UCSD-AML1 (cell line): Measurements from ENCODE around the gene PIEZO1.

Experiments
- DNase-seq: peaks from one replicate; lab custom pipeline; 2025; ENCODE audit not compliant: unreplicated experiment; lab: John Stamatoyannopoulos, UW

Gene PIEZO1

DNA sequence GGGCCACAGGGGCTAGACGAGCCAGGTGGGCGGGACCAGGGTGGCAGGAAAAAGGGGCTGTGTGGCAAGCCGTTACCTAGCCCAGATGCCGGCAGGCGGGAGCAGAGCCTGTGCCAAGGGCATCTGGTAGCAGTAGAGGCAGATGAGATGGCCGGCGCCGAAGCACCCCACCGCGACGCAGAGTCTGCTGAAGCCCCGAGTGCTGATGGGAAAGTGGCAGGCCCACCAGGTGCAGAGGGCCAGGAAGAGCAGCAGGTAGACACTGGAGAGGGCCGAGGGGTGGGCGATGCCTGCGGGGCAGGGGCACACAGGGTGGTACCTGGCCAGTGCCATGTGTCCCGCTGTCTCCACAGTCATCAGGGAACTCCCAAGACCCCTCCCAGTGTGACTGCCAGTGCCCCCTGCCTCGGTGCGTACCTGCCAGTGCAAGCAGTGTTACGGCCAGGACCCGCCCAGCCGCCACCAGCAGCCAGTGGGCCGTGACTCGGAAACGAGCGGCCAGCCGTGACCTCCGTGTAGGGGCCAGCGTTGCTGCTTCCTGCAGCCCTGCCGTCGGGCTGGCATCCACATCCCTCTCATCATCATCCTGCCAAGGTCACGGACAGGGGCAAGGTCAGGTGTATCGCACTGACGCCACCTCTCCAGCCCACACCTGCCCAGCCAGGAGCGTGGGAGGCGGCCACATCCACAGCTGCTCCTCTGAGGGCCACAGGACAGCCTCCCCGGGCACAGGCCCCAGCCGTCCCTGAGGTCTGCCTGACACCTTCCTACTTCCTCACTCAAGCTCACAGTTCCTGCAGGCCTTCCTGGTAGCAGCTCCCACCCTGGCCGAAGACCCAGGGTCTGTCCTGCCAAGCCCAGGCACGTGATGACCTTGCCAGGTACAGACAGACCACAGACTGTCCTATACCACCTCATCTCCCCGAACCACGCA lies 46.6 kb downstream of the PIEZO1 start:
- DNase-seq = no peak

- peak; percentile 71 for DNase-seq
Measured at GRCh38 chr16:88737298-88738150, 47.5 kb downstream of the PIEZO1 start.

DNA sequence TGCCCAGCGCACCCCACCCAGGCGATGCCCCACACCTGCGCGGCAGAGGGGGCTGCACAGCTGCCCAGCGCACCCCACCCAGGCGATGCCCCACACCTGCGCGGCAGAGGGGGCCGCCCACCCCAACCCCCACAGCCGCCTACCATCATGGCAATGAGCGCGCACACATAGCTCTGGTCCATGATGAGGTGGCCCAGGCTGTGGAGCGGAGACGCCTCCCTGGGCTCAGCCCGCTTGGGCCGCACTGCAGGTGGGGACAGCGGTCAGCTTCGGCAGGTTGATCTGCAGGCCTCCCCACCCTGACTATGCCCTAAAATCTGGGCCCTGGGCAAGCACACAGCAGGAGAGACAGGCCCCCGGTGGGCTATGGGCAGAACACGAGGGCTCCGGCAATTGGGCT lies 48.5 kb downstream of the PIEZO1 start:
- no peak for DNase-seq

- DNase-seq = no peak
Measured at GRCh38 chr16:88736088-88736487, 48.9 kb downstream of the PIEZO1 start.

- DNase-seq = no peak
Measured at GRCh38 chr16:88735616-88736015, 49.4 kb downstream of the PIEZO1 start.

DNA sequence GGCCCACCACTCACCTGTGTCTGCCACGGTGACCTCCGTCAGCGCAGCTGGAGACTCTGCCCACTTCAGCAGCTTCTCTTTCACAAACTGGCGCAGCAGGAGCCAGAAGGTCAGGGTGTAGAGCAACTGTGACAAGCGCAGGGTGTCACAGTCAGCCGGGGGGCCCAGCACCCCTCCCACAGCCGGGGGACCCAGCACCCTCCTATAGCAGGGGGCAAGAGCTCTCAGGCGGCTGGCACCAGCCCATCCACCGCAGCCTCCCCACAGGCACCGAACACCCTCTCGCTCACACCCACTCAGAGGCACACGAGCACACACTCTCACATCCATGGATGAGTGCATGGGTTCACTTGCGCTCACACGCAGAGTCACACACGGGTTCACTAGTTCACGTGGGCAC lies 49.9 kb downstream of the PIEZO1 start:
- no peak for DNase-seq

DNA sequence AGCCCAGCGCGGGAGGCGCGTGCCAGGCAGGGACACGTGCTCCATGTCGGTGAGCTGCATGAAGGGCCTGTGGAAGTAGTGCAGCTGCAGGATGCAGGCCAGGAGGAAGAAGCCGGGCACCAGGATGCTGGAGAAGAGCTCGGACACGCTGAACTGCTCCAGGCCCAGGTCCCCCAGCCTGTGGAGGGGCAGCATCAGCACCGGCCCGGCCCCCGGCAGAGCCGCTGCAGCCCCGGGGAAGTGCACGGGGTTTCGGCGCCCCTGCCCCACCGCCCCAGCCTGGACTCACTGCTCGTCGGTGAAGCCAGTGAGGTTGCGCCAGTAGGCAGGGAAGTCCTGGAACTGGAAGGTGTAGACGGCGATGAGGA lies 50.7 kb downstream of the PIEZO1 start:
- DNase-seq = no peak

GRCh38 chr16:88733630-88734360 lies 51.2 kb downstream of the PIEZO1 start:
- no peak for DNase-seq

- no peak for DNase-seq
Measured at GRCh38 chr16:88732961-88733294, 52.1 kb downstream of the PIEZO1 start.

DNA sequence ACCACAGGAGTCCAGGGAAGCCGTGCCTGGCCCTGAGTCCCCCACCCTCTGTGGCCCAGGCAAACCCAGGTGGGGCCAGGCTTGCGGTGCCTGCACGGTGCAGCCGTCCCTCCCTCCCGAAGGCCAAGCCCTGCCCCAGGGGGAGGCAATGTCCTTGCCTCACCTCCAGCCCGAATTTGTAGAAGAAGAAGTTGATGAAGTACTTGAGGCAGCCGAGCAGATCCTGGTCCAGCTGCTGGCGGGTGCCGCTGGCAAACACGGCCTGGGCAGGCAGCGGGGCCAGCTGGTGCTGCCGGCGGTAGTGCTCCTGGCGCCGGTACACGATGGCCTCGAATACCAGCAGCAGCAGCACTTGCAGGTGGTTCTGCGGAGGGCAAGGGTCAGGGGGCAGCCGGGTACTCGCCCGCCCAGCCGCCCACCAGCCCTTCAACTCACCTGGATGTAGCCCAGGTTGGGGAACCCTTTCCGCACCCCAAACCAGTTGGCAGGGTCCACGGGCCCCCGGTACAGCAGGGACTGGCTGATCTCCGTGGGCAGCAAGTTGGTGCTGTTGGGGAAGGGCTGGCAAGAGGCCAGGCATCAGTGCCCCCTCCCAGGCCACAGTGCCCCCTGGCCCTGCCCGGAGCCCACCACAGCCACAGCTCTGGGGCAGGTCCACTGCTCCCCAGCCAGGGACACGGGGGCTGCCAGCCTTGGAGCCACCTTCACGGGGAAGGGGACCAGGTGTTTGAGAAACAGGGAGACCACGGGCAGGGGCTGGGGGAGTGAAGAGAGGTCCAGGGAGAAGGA lies 52.7 kb downstream of the PIEZO1 start:
- no peak for DNase-seq

- DNase-seq = no peak
Measured at GRCh38 chr16:88731699-88732098, 53.3 kb downstream of the PIEZO1 start.

DNA sequence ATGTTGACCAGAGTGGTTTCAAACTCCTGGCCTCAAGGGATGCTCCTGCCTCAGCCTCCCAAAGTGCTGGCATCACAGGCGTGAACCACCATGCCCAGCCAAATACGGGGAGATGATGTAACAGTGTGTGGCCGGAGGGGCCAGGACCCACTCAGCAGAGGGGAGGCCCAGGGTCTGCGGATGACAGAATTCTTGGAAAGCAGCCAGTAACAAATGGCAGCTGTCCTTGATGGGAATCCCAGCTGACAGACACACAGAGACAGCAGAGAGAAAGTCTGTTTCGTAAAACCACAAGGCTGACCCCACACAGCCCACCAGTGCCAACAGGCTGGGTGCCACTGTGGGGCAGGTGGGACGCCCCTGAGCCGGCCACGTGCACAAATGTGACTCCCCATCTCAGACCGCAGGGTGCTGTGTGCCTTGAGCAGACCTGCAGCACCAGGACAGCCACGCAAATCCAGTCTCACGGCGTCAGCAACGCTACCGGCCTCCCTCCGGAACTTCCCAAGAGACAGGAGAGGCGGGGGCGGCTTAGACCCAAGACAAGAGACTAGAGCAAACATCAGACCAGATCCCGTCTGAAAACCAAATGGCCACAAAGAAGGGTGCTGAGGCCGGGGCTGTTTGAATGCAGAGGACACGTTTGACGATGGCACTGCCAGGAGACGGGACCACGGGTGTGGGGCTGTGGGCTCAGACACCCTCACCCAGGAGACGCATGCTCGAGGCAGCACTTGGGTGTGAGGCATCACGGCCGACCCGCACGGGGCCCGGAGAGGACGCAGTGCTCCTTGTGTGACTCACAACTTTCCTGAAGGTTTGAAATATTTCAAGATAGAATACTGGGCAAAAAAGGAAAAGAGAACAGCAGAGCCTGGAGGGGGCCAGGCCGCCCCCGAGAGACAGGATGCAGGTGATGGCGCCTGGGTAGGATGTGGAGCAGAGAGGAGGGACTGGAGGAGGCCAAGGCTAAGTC lies 54.1 kb downstream of the PIEZO1 start:
- DNase-seq = no peak

DNA sequence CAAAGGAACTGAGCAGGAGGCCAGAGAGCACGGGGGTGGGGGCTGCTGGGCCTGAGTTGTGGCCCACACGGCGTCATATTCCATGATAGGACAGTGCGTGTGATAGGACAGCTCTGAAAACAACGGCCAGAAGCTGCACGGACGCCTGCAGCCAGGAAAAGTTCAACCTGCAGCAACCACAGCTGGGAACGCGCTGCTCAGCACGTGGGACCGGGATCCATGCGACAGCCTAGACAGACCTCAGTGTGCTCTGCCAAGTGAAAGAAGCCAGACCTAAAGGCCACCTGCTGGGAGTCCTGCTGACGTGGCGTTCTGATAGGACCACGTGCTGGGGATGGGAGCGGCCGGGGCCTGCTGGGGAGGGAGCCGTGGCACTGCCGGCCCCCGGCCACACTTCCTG lies 57.1 kb downstream of the PIEZO1 start:
- no peak for DNase-seq

DNA sequence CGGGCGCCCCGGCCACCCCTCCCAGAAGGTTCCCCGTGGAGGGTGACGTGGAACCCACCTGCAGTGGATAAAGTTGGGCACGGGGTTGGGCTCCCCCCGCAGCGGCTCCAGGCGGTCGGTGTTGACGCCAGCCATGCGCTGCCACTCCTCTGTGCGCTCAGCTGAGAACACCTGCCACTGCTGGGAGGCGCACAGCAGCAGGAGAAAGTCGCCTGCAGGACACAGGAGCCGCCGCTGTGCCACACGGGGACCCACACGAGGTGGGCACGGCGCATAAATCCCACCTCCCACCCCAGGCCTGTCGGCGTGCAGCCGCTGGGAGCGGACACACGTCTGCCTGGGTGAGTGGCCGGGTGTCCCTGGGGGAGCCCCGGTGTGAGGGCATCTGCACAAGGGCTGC lies 58.0 kb downstream of the PIEZO1 start:
- DNase-seq = no peak

GRCh38 chr16:88726408-88726749 lies 58.6 kb downstream of the PIEZO1 start:
- no peak for DNase-seq

GRCh38 chr16:88725609-88726407 lies 59.2 kb downstream of the PIEZO1 start:
- no peak for DNase-seq

GRCh38 chr16:88724855-88725555 lies 60.0 kb downstream of the PIEZO1 start:
- DNase-seq = no peak

DNA sequence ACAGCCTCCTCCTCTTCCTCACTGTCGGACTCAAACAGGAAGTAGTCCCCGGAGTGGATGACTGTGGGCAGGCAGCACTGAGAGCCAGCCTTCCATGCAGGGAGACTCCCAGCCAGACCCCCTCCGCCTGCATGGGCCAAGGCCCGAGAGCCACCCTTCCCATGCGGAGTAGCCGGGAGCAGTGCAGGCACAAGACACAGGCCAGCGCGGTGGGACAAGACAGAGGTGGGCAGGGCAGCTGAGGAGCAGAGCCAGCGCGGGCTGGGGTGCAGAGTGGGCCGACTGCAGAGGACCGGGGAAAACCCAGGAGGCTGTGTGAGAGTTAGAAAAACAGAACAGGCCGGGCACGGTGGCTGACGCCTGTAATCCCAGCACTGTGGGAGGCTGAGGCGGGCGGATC lies 61.1 kb downstream of the PIEZO1 start:
- DNase-seq = no peak
